CD14-positive monocyte (primary cell): ENCODE data around the gene DNAL1. TPM values are rescaled to one million over a fixed set of nuclear protein-coding genes. Genes with fewer than 3 reads are reported as not detected.

Experiments used
- DNase-seq, 3 donors: peaks; one replicate each; pipeline ENCODE4 v3.0.0-alpha.2; 2011 to 2022
- H2AFZ ChIP-seq: 2 replicates; pipeline ENCODE4 v1.6.0; 2012; ENCODE audit warnings: mild to moderate bottlenecking, low read depth, low read length, inconsistent platforms; ENCODE audit not compliant: insufficient read depth, poor library complexity, severe bottlenecking
- H3K27ac ChIP-seq, 2 donors: 1 replicate in 1 of 2; 2 replicates in 1 of 2; pipeline ENCODE4 v1.5.1; 2012 to 2013; ENCODE audit warnings: low read length in 2 of 2, control low read depth in 1 of 2, inconsistent platforms in 1 of 2, low read depth in 1 of 2, mild to moderate bottlenecking in 1 of 2
- H3K27me3 ChIP-seq, 2 donors: one replicate each; pipeline versions ENCODE4 v1.6.0 to v1.6.1; 2011 to 2013; ENCODE audit warnings: low read length in 2 of 2; ENCODE audit not compliant: control insufficient read depth in 2 of 2, insufficient read depth in 2 of 2
- H3K36me3 ChIP-seq, 2 donors: replicated peaks in 1 of 2; 1 replicate in 1 of 2; 2 replicates in 1 of 2; pipeline versions ENCODE4 v1.5.1 to v1.6.1; 2012 to 2013; ENCODE audit warnings: low read length in 2 of 2, control low read depth in 1 of 2, inconsistent platforms in 1 of 2, mild to moderate bottlenecking in 1 of 2; ENCODE audit not compliant: insufficient read depth in 2 of 2, control insufficient read depth in 1 of 2
- H3K4me1 ChIP-seq, 2 donors: 1 replicate in 1 of 2; 2 replicates in 1 of 2; pipeline versions ENCODE4 v1.5.1 to v1.6.1; 2012 to 2013; ENCODE audit warnings: low read length in 2 of 2, control low read depth in 1 of 2, inconsistent platforms in 1 of 2, mild to moderate bottlenecking in 1 of 2, moderate library complexity in 1 of 2; ENCODE audit not compliant: insufficient read depth in 2 of 2, control insufficient read depth in 1 of 2
- H3K4me2 ChIP-seq: replicated peaks from 2 replicates; pipeline ENCODE3; 2012; ENCODE audit warnings: low read length, moderate library complexity, mild to moderate bottlenecking; ENCODE audit not compliant: poor library complexity, severe bottlenecking; ENCODE audit errors: extremely low read depth
- H3K4me3 ChIP-seq, 3 experiments: fragments of 200-600 bp in 1 of 3; sonication (generic) in 1 of 3; replicated peaks in 1 of 3; 1 replicate in 2 of 3; 2 replicates in 1 of 3; pipeline ENCODE4 v1.5.1; 2011 to 2013; ENCODE audit warnings: low read length in 3 of 3, mild to moderate bottlenecking in 3 of 3, control low read depth in 2 of 3, low read depth in 2 of 3, inconsistent platforms in 1 of 3, moderate library complexity in 1 of 3
- H3K79me2 ChIP-seq: 2 replicates; pipeline ENCODE4 v1.6.0; 2012; ENCODE audit warnings: mild to moderate bottlenecking, control low read depth, inconsistent platforms, low read length, moderate library complexity; ENCODE audit not compliant: insufficient read depth
- H3K9ac ChIP-seq: 2 replicates; pipeline ENCODE4 v1.6.0; 2017; ENCODE audit warnings: low read length, mild to moderate bottlenecking; ENCODE audit not compliant: insufficient read depth, poor library complexity, severe bottlenecking
- H3K9me3 ChIP-seq, 2 donors: replicated peaks in 1 of 2; 1 replicate in 1 of 2; 2 replicates in 1 of 2; pipeline versions ENCODE4 v1.5.1 to v1.6.1; 2012 to 2013; ENCODE audit warnings: low read length in 2 of 2, control low read depth in 1 of 2; ENCODE audit not compliant: control insufficient read depth in 1 of 2, insufficient read depth in 1 of 2
- H4K20me1 ChIP-seq: 2 replicates; pipeline ENCODE4 v1.6.0; 2012; ENCODE audit warnings: mild to moderate bottlenecking, low read length, control low read depth, moderate library complexity; ENCODE audit not compliant: insufficient read depth
- H3K27ac Mint-ChIP-seq, 7 donors: one replicate each; pipeline ENCODE4 v1.8.0; 2020; ENCODE audit warnings: mild to moderate bottlenecking in 7 of 7, mixed read lengths in 7 of 7, moderate library complexity in 6 of 7, inconsistent platforms in 2 of 7
- H3K27me3 Mint-ChIP-seq, 3 donors: one replicate each; pipeline ENCODE4 v1.8.0; 2021 to 2022; ENCODE audit warnings: low read depth in 3 of 3, mild to moderate bottlenecking in 3 of 3, mixed read lengths in 3 of 3, moderate library complexity in 3 of 3, inconsistent platforms in 1 of 3
- H3K36me3 Mint-ChIP-seq, 2 donors: one replicate each; pipeline ENCODE4 v1.8.0; 2020; ENCODE audit warnings: mixed read lengths in 2 of 2, inconsistent platforms in 1 of 2, mild to moderate bottlenecking in 1 of 2
- H3K4me1 Mint-ChIP-seq: one replicate; pipeline ENCODE4 v1.8.0; 2020; ENCODE audit warnings: mild to moderate bottlenecking, mixed read lengths
- H3K4me3 Mint-ChIP-seq, 2 donors: one replicate each; pipeline ENCODE4 v1.8.0; 2020; ENCODE audit warnings: mild to moderate bottlenecking in 2 of 2, mixed read lengths in 2 of 2, moderate library complexity in 1 of 2
- H3K9me3 Mint-ChIP-seq, 7 donors: one replicate each; pipeline ENCODE4 v1.8.0; 2020 to 2022; ENCODE audit warnings: mixed read lengths in 7 of 7, mild to moderate bottlenecking in 6 of 7, moderate library complexity in 6 of 7, inconsistent platforms in 2 of 7
- CTCF ChIP-seq: fragments of 200-600 bp; IDR thresholded peaks from one replicate; pipeline ENCODE4 v1.8.0; 2022; ENCODE audit warnings: antibody characterized with exemption, mild to moderate bottlenecking
- WGBS: methylation state at CpG from one replicate; pipeline ENCODE4 v1.1.5; 2013; ENCODE audit warnings: missing lambda C conversion rate; ENCODE audit not compliant: insufficient coverage; 5-methylcytosine and 5-hydroxymethylcytosine counted together
- intact Hi-C, 2 donors: fragments of 100-400 bp; cut with micrococcal nuclease; formaldehyde crosslinking; loops; one replicate each; pipeline versions ENCODE4 v1.15.0 to v1.15.1; 2023
- polyA plus RNA-seq, 3 donors: library from polyadenylated mRNA; depleted of rRNA in 1 of 3; unstranded in 2 of 3; stranded (reverse) in 1 of 3; fragments of 300-500 nt in 2 of 3; fragments of >200 nt in 1 of 3; fragmentation: Illumina TruSeq in 2 of 3; gene quantifications; 1 replicate in 2 of 3; 2 replicates in 1 of 3; pipeline ENCODE4 v1.2.3, GENCODE V29; 2012 to 2021

DNAL1 gene
- polyA plus RNA-seq, 3 donors: 0.68 to 3.4 (median 2.0) TPM

DNA sequence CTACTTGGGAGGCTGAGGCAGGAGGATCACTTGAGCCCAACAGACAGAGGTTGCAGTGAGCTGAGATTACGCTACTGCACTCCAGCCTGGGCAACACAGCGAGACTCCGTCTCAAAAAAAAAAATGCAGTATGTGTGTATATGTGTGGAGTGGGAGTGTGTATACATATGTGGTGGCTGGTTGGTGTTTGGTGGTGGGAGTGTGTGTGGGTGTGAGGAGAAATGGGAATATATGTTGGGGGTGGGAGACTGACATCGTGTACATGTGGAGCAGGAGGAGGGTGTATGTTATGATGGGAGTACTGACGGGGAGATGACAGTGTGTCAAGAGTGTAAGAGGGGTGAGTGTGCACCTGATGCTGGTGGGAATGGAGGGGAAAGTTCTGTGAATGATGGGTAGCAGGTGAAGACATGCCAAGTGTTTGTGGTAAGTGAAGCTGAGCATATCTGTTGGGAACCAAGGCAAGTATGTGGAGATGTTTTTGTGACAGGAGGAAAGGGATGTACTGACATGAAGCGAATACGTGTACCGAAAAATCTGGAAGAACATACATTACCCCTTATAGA lies 65.2 kb downstream of the DNAL1 start:
- no peak overlapping the region for H3K4me3 ChIP-seq
- intact Hi-C loops: no loop called here
- Mint-ChIP-seq H3K27ac (no peak overlapping the region), H3K36me3 (peaks cover 0 to 14% of the 10 kb centered on the region in 2 donors), H3K9me3 (peaks cover 0 to 5% (median 3%) of the 10 kb centered on the region in 7 donors), H3K27me3 (peaks cover 17 to 21% (median 18%) of the 10 kb centered on the region in 3 donors), H3K4me1 (peaks cover 24% of the 10 kb centered on the region), H3K4me3 (no peak overlapping the region)
- no peak for TF ChIP-seq CTCF
- no peak overlapping the region for H2AFZ ChIP-seq
- H3K4me1 ChIP-seq: peaks cover 21 to 31% of the 10 kb centered on the region in 2 donors
- no peaks in the 10 kb centered on the region for H3K79me2 ChIP-seq
- WGBS: 99% methylated on average over 5 of the region's 8 CpGs
- peaks cover 9 to 23% of the 10 kb centered on the region in 2 donors for H3K27me3 ChIP-seq
- H3K27ac ChIP-seq: no peak overlapping the region
- no peaks in the 10 kb centered on the region for H3K36me3 ChIP-seq
- H3K9ac ChIP-seq: no peak overlapping the region
- no peak for DNase-seq
- H3K4me2 ChIP-seq: no peak overlapping the region
- H3K9me3 ChIP-seq: no peaks in the 10 kb centered on the region
- H4K20me1 ChIP-seq: peaks cover 19% of the 10 kb centered on the region

- H3K4me2 ChIP-seq: no peak overlapping the region
- peaks cover 26% of the 10 kb centered on the region for H4K20me1 ChIP-seq
- peaks cover 9 to 23% of the 10 kb centered on the region in 2 donors for H3K27me3 ChIP-seq
- no peak overlapping the region for H3K27ac ChIP-seq
- 92% methylated on average over 5 of the region's 5 CpGs for WGBS
- no peak overlapping the region for H3K4me3 Mint-ChIP-seq
- H3K27me3 Mint-ChIP-seq: peaks cover 17 to 21% (median 18%) of the 10 kb centered on the region in 3 donors
- H3K79me2 ChIP-seq: no peaks in the 10 kb centered on the region
- no peak overlapping the region for H3K4me3 ChIP-seq
- peaks cover 21 to 31% of the 10 kb centered on the region in 2 donors for H3K4me1 ChIP-seq
- H3K36me3 ChIP-seq: peaks cover 0 to 5% of the 10 kb centered on the region in 2 donors
- no peak overlapping the region for H3K27ac Mint-ChIP-seq
- H3K9ac ChIP-seq: no peak overlapping the region
- TF ChIP-seq CTCF: no peak
- H3K9me3 Mint-ChIP-seq: peaks cover 0 to 5% (median 3%) of the 10 kb centered on the region in 7 donors
- H3K36me3 Mint-ChIP-seq: peaks cover 2 to 18% of the 10 kb centered on the region in 2 donors
- intact Hi-C loops: no loop called here
- no peaks in the 10 kb centered on the region for H3K9me3 ChIP-seq
- H3K4me1 Mint-ChIP-seq: peaks cover 24% of the 10 kb centered on the region
- H2AFZ ChIP-seq: no peak overlapping the region
- DNase-seq: no peak
Measured at GRCh38 chr14:73710737-73711136, 66.0 kb downstream of the DNAL1 start.
